Activated CD4-positive, CD25-positive, alpha-beta regulatory T cell treated with anti-CD3 and anti-CD28 coated beads, Interleukin-2, amount 50 U/mL, for 16 hours (primary cell): ENCODE measurements around the gene ATG3.
"Not testable (repeated sequence)": the region's sequence is repeated elsewhere in the genome, so short reads cannot be mapped to it uniquely, and the experiment has no call there.

Experiments used
- DNase-seq: peaks from one replicate; pipeline ENCODE4 v3.0.0-alpha.2; 2020; ENCODE audit warnings: low read depth, low spot score

Gene ATG3

DNA sequence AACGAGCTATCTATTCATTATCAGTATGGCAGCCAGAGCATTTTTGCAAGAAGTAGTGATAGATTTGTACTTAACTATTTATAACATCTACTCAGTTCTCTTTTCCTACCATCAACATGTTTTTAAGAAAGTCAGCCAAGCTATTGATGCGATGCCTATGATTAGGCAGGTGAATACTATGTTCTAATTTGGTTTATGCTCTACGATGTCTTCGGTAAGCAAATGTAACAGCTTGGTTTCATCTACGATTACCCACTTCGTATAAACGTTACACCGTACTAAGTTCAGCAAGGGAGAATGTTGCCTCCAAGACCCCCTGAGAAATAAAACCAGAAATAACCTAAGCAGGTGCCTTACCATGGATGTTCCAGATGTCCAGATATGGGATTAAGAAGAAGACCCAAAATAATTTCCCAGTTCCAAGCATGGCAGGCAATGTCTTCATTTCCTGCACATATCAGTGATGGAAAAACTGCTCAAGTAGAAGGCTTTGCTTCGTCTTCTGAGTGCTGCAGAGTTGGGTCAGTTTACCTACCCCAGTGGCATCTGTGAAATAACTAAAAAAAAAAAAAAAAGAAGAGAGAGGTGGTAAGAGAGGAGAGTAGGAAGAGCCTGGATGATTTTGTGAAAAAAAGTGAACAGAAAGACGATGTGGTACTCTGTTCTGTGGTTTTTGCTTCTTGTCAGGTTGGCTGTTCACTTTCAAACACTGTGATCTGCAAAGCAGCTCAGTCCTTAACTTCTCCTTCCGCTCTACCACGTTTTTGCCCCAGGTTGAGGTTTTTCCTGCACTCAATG lies 62.6 kb downstream of the ATG3 start, which contains the start of gene BTLA:
Gene BTLA (minus strand): TSS at position 559 of the 798 bp plus-strand sequence. CDS start 114 bp downstream, at position 445.
- DNase-seq: no peak

DNA sequence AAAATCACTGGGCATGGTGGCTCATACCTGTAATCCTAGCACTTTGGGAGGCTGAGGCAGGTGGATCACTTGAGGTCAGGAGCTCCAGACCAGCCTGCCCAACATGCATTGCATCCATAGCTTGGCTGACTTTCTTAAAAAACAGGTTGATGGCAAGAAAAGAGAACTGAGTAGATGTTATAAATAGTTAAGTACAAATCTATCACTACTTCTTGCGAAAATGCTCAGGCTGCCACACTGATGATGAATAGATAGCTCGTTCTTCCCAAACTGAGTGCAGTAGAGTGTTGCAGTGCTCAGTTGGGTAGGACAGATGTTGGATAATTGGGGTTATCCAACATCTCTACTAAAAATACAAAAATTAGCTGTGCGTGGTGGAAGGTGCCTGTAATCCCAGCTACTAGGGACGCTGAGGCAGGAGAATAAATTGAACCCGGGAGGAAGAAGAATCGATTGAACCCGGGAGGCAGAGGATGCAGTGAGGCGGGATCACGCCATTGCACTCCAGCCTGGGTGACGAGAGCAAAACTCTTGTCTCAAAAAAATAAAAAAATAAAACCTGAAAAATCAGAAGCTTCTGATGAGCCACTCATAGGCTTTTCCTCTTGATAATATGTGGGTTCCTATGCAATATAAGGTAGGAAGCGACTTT lies 63.7 kb downstream of the ATG3 start:
- no peak for DNase-seq

DNA sequence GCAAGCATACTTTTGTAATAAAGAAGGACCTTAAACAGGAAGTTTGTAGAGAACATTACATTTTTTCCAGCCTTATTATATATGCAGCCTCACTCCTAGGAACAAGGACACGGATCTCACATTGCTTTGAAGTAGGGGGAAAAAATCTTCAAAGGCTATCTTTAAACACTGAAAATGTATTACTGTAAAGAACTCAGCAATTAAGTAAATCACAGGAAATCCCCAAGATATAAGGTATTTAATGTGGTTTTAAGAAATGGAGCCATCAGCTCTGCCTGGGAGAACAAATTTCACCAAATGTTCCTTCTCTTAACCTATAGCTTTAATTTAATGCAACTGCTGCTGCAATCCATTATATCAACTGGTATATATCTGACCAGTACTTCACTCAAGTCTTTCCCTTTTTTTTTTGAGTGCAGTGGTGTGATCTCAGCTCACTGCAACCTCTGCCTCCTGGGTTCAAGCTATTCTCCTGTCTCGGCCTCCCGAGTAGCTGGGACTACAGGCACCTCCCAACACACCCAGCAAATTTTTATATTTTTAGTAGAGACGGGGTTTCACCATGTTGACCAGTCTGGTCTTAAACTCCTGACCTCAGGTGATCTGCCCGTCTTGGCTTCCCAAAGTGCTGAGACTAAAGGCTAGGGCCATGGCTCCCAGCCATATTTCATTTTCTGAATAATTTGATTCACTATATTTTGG lies 65.2 kb downstream of the ATG3 start:
- DNase-seq: no peak

DNA sequence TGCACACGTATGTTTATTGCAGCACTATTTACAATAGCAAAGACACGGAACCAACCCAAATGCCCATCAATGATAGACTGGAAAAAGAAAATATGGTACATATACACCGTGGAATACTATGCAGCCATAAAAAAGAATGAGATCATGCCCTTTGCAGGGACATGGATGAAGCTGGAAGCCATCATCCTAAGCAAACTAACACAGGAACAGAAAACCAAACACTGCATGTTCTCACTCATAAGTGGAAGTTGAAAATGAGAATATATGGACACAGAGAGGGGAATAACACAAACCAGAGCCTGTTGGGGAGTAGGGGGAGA lies 67.4 kb downstream of the ATG3 start:
- not testable (repeated sequence) for DNase-seq

DNA sequence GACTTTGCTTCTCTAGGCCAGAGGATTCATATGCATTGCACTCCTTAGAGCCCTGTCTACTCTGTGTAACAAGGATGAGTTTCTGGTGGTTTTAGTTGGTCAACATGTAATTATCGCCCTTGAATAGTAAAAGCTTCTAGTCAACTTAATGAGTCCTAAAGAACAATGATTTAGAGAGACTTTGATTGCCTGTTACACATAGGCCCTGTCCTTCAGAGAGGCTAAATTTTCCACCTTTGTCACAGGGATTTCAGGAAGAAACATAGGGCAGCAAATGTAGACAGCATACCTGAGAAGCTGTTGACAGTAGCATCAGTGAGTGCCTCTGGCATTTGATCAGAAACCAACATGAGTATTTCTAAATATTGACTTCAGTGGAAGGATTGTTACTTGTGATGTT lies 69.6 kb downstream of the ATG3 start:
- DNase-seq: no peak

DNA sequence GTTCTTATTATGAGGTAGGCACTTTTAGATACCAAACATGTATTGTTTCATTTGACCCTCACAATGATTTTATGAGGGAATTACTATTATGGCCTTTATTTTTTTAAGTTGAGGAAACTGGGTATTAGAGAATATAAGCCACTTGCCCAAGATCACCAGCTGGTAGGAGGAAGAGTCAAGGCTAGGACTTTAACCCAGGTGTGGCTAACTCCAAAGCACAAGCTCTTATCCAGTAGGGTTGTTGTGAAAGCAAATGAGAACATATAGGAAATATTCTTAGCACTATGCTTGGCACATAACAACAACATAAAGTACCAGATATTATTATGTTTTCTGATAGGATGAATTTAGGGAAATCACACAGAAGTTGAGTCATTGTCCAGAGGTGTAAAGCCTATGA lies 70.4 kb downstream of the ATG3 start:
- no peak for DNase-seq

DNA sequence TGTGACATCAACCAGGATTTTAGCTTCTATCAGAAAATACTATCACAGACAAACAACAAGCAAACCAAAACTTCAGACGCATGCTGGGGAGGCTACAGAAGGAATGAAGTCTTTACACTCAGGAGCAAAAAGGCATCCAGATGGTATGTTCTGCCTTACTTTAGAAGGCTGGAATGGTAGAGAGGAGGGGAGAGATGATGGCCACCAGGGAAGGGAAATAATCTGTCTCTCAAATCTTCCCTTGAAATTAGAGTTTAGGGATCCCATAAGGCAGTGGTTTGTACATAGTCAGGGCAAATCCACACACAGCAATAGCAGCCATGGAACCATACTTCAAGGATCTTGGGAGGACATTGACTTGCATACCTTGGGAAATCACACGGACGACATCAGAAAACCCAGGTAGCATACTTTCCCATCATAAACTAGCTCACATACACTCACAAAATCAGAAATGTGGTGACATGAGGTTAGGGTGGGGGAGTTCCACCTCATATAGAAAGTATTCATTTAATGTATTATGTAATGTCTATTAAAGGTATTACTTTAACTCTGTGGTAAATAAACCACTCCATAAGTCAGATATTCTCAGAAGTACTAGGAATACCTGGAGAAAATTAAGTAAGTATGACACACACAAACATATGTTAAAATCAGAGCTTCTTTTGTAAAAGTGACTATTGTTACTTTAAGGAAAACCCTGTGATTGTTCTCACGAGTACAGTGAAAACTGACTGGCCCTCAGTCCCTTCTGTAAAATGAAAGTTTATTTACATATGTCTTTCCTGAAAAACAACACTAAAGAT lies 71.9 kb downstream of the ATG3 start:
- DNase-seq: no peak

DNA sequence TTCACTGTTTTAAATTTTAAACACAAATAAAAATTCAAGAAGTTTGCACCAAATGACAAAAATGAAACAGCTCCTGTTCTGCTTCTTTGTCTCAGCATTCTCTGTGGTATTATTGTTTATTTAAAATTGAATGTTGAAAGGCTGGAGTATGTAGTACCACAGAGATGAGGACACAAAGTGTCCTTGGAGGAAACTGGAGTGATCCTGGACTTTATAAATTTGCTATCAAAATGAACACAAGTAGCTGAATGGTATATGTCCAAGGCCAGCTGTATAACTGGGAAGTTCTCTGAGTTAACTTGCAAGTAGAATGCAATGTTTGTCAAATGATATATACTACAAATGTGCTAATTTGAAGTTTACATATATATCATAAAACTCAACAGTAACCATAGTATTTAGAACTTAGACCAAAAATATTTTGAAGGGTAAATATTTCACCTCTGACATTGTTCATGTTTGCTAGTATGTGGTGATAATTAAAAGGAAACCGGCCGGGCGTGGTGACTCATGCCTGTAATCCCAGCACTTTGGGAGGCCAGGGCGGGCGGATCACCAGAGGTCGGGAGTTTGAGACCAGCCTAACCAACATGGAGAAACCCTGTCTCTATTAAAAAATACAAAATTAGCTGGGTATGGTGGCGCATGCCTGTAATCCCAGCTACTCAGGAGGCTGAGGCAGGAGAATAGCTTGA lies 74.8 kb downstream of the ATG3 start:
- DNase-seq: no peak

DNA sequence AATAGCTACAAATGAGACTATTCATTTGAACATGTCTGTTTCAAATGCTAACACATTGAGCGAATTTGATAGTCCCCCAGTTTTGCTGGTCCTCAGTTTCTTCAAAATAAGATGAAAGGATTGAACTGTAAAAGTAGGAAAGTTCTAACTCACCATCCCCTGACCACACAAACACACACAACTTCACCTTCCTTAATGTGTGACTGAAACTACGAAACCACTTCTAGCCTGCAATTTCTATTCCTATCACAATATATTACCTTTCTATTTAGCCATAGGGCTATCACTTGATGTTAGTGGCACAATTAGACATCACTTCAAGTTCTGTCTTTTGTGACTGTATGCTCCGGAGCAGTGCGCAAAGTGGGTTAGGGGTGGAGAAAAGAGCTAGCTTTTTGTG lies 77.4 kb downstream of the ATG3 start:
- no peak for DNase-seq

DNA sequence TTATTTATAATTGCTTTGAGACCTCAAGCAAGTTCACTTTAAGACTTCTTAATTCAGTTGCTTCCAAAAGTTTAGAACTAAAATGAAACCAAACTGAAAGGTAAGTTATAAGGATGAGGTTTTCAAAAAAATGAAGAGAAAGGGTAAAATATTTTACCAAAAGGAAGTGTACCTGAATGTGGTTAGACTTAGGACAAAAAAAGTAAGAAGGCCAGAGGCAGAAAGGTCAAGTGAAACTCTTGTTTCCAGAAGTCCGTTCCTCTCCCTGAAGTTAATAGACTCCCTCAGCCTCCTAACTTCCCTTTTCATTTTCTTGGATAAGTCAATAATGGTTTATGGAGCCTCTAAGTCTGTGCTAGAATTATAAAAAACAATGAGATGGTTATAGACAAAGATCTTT lies 79.1 kb downstream of the ATG3 start:
- DNase-seq: no peak
